Measurements from ENCODE around the gene FOXD4L6. TPM values are rescaled to one million over a fixed set of nuclear protein-coding genes. Genes with fewer than 3 reads are reported as not detected.
"Not testable (repeated sequence)": the region's sequence is repeated elsewhere in the genome, so short reads cannot be mapped to it uniquely, and the experiment has no call there.

Gene FOXD4L6
- total and polyA plus RNA-seq, 9 of the 15 experiments (the other 6 are each of a cell fraction or from before 2014, with no cell fraction given): not detected

- intact Hi-C loops (cut with micrococcal nuclease); in situ Hi-C loops (cut with MboI); BruUV-seq (replicated peaks): not testable (repeated sequence)
Measured at GRCh38 chr9:41090922-41091321, 37.6 kb downstream of the FOXD4L6 start.

DNA sequence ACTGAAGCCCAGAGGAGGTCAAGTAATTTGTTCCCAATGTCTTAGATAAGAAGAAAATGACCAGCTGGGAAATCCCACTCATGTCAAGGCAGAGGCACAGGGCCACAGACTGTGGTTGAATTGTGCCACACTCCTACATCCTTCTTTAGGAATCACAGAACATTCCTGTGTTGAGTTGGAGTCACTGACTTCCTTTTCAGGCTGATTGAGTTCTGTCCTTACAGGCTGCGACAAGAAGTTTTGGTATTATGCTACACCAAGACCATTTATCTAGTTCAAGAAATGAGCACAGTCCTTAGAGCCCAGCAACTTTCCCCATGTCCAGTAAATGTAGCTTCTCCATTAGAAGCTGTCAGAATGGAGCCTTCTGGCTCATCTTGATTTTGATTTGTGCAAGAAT, 38.1 kb downstream of the FOXD4L6 start:
- H3K4me3 ChIP-seq; FAIRE-seq; H3K79me2 ChIP-seq (ENCODE audit: control insufficient read depth, insufficient read depth, low read length); H3K4me1 ChIP-seq (replicated peaks in 1 of 2; ENCODE audit: control insufficient read depth in 2 of 2, insufficient read depth in 2 of 2, low read length in 2 of 2); H3K4me2 ChIP-seq (ENCODE audit: insufficient read depth, low read length); H3K9me3 ChIP-seq (replicated peaks; ENCODE audit: control insufficient read depth, insufficient read depth, low read depth, low read length); H3K9ac ChIP-seq (ENCODE audit: insufficient read depth in 1 of 2, low read depth in 2 of 2, low read length in 2 of 2); DNase-seq (ENCODE audit: extremely low read depth in 1 of 4, low spot score in 3 of 4); H3K36me3 ChIP-seq (ENCODE audit: control insufficient read depth, insufficient read depth, low read length); ATAC-seq; CTCF ChIA-PET (ENCODE audit: low intra/inter-chr PET ratio); in situ Hi-C loops (cut with MboI); intact Hi-C loops (cut with micrococcal nuclease); H3K27me3 ChIP-seq (ENCODE audit: control insufficient read depth in 2 of 2, insufficient read depth in 2 of 2, low read length in 2 of 2); H4K20me1 ChIP-seq (replicated peaks; ENCODE audit: control insufficient read depth, insufficient read depth, low read length); H3K27ac ChIP-seq (ENCODE audit: extremely low read depth, low read depth, low read length); POLR2A ChIA-PET; H2AFZ ChIP-seq (ENCODE audit: low read depth, low read length); BruUV-seq (replicated peaks); H3K9me1 ChIP-seq (ENCODE audit: control insufficient read depth, insufficient read depth, low read length): not testable (repeated sequence)
- 0% methylated on average over 1 of the region's 1 CpG for WGBS (ENCODE audit: insufficient coverage, low coverage, missing lambda C conversion rate)

More at GRCh38 chr9:41090922-41091321, 37.6 kb downstream of the FOXD4L6 start:
- H3K4me2 ChIP-seq (ENCODE audit: insufficient read depth, low read length); H3K9me3 ChIP-seq (replicated peaks; ENCODE audit: control insufficient read depth, insufficient read depth, low read depth, low read length); H3K4me1 ChIP-seq (replicated peaks in 1 of 2; ENCODE audit: control insufficient read depth in 2 of 2, insufficient read depth in 2 of 2, low read length in 2 of 2); ATAC-seq; H3K27ac ChIP-seq (ENCODE audit: extremely low read depth, low read depth, low read length); DNase-seq (ENCODE audit: extremely low read depth in 1 of 4, low spot score in 3 of 4); POLR2A ChIA-PET; H3K9ac ChIP-seq (ENCODE audit: insufficient read depth in 1 of 2, low read depth in 2 of 2, low read length in 2 of 2); H3K9me1 ChIP-seq (ENCODE audit: control insufficient read depth, insufficient read depth, low read length); H3K36me3 ChIP-seq (ENCODE audit: control insufficient read depth, insufficient read depth, low read length); H2AFZ ChIP-seq (ENCODE audit: low read depth, low read length); H4K20me1 ChIP-seq (replicated peaks; ENCODE audit: control insufficient read depth, insufficient read depth, low read length); H3K4me3 ChIP-seq; CTCF ChIA-PET (ENCODE audit: low intra/inter-chr PET ratio); H3K27me3 ChIP-seq (ENCODE audit: control insufficient read depth in 2 of 2, insufficient read depth in 2 of 2, low read length in 2 of 2); FAIRE-seq; H3K79me2 ChIP-seq (ENCODE audit: control insufficient read depth, insufficient read depth, low read length): not testable (repeated sequence)

DNA sequence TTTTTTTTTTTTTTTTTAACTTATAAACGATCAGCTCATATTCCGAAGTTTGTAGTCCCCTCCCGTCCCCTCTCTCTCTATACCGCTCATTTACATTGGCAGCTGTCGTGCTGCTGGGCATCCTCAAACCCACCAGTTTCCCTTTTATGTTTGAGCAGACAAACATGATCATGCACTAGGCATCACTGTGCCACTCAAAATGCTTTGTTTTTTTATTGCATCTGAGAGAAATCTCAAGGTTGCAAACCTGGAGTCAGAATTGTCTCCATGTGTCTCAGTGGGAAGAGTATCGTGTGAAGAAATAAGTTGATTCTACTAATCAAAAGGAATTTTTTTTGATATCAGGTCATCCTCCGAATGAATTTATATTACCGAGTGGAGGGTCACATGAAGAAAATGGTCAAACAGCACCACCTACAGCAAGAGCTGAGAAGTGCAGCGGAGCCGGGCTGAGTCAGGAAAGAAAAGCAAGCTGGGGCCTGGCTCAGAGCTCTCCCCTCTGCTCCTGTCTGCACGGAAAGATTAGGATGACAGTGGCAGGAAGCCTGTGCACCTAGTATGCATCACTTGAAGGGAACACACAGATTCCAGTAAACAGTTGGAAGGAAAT, 39.9 kb downstream of the FOXD4L6 start:
- intact Hi-C loops (cut with micrococcal nuclease); in situ Hi-C loops (cut with MboI); POLR2A ChIA-PET; H3K79me2 ChIP-seq (ENCODE audit: control insufficient read depth, insufficient read depth, low read length); BruUV-seq (replicated peaks); H3K9me3 ChIP-seq (replicated peaks; ENCODE audit: control insufficient read depth, insufficient read depth, low read depth, low read length); H3K27me3 ChIP-seq (ENCODE audit: control insufficient read depth in 2 of 2, insufficient read depth in 2 of 2, low read length in 2 of 2); H3K4me1 ChIP-seq (replicated peaks in 1 of 2; ENCODE audit: control insufficient read depth in 2 of 2, insufficient read depth in 2 of 2, low read length in 2 of 2); H3K4me3 ChIP-seq; H3K9me1 ChIP-seq (ENCODE audit: control insufficient read depth, insufficient read depth, low read length); H3K4me2 ChIP-seq (ENCODE audit: insufficient read depth, low read length); CTCF ChIA-PET (ENCODE audit: low intra/inter-chr PET ratio); H3K36me3 ChIP-seq (ENCODE audit: control insufficient read depth, insufficient read depth, low read length); H3K9ac ChIP-seq (ENCODE audit: insufficient read depth in 1 of 2, low read depth in 2 of 2, low read length in 2 of 2); H4K20me1 ChIP-seq (replicated peaks; ENCODE audit: control insufficient read depth, insufficient read depth, low read length); FAIRE-seq; H3K27ac ChIP-seq (ENCODE audit: extremely low read depth, low read depth, low read length); H2AFZ ChIP-seq (ENCODE audit: low read depth, low read length); DNase-seq (ENCODE audit: extremely low read depth in 1 of 4, low spot score in 3 of 4): not testable (repeated sequence)
- 0% methylated on average over 6 of the region's 11 CpGs for WGBS (ENCODE audit: insufficient coverage, low coverage, missing lambda C conversion rate)
- peak; percentile 90 for ATAC-seq

- H4K20me1 ChIP-seq (replicated peaks; ENCODE audit: control insufficient read depth, insufficient read depth, low read length); H3K36me3 ChIP-seq (ENCODE audit: control insufficient read depth, insufficient read depth, low read length); FAIRE-seq; H3K9me3 ChIP-seq (replicated peaks; ENCODE audit: control insufficient read depth, insufficient read depth, low read depth, low read length); CTCF ChIA-PET (ENCODE audit: low intra/inter-chr PET ratio); H3K79me2 ChIP-seq (ENCODE audit: control insufficient read depth, insufficient read depth, low read length); H3K4me3 ChIP-seq; in situ Hi-C loops (cut with MboI); H3K9ac ChIP-seq (ENCODE audit: insufficient read depth in 1 of 2, low read depth in 2 of 2, low read length in 2 of 2); DNase-seq (ENCODE audit: extremely low read depth in 1 of 4, low spot score in 3 of 4); BruUV-seq (replicated peaks); H3K4me2 ChIP-seq (ENCODE audit: insufficient read depth, low read length); H3K27me3 ChIP-seq (ENCODE audit: control insufficient read depth in 2 of 2, insufficient read depth in 2 of 2, low read length in 2 of 2); H3K27ac ChIP-seq (ENCODE audit: extremely low read depth, low read depth, low read length); H3K4me1 ChIP-seq (replicated peaks in 1 of 2; ENCODE audit: control insufficient read depth in 2 of 2, insufficient read depth in 2 of 2, low read length in 2 of 2); H3K9me1 ChIP-seq (ENCODE audit: control insufficient read depth, insufficient read depth, low read length); intact Hi-C loops (cut with micrococcal nuclease); H2AFZ ChIP-seq (ENCODE audit: low read depth, low read length); POLR2A ChIA-PET: not testable (repeated sequence)
- peak; percentile 52 for ATAC-seq
- WGBS (ENCODE audit: insufficient coverage, low coverage, missing lambda C conversion rate): 26% methylated on average over 3 of the region's 5 CpGs
Measured at GRCh38 chr9:41087929-41088328, 40.6 kb downstream of the FOXD4L6 start.
